Testis (tissue), 3 donors: Measurements from ENCODE around the gene HPD. TPM values are rescaled to one million over a fixed set of nuclear protein-coding genes. Genes with fewer than 3 reads are reported as not detected.
A peak's percentile ranks its signal among the peaks of the same experiment; 100 is the strongest.

Experiments
- DNase-seq: peaks from one replicate; pipeline ENCODE4 v3.0.0-alpha.2; 2019
- H3K27ac ChIP-seq, 2 donors: fragments of 200-600 bp; sonication (generic); one replicate each; pipeline ENCODE4 v1.5.1; 2019
- H3K27me3 ChIP-seq: fragments of 200-600 bp; sonication (generic); one replicate; pipeline ENCODE4 v1.5.1; 2019
- H3K36me3 ChIP-seq: fragments of 200-600 bp; sonication (generic); one replicate; pipeline ENCODE4 v1.5.1; 2017; ENCODE audit warnings: low read depth; ENCODE audit errors: missing control alignments
- H3K4me1 ChIP-seq: fragments of 200-600 bp; sonication (generic); one replicate; pipeline ENCODE4 v1.5.1; 2019
- H3K4me3 ChIP-seq, 2 donors: fragments of 200-600 bp; sonication (generic); one replicate each; pipeline ENCODE4 v1.5.1; 2017 to 2019
- H3K9me3 ChIP-seq: fragments of 200-600 bp; sonication (generic); one replicate; pipeline ENCODE4 v1.5.1; 2017
- CTCF ChIP-seq, 3 experiments: fragments of 450-650 bp in 2 of 3; fragments of 200-600 bp in 1 of 3; sonication (generic) in 1 of 3; IDR thresholded peaks; one replicate each; pipeline ENCODE4 v1.5.1; 2016 to 2019; ENCODE audit warnings: antibody characterized with exemption in 3 of 3, mild to moderate bottlenecking in 2 of 3, moderate library complexity in 1 of 3
- POLR2A ChIP-seq: fragments of 450-650 bp; IDR thresholded peaks from one replicate; pipeline ENCODE4 v1.6.1; 2017; ENCODE audit warnings: antibody characterized with exemption, mild to moderate bottlenecking, moderate library complexity
- WGBS, 2 donors: methylation state at CpG; one replicate each; pipeline ENCODE4 v1.1.5; 2018; 5-methylcytosine and 5-hydroxymethylcytosine counted together
- intact Hi-C: fragments of 100-400 bp; cut with DNase I; formaldehyde crosslinking; loops from one replicate; pipeline ENCODE4 v1.15.1; 2023; ENCODE audit warnings: low total_unique reads
- polyA plus RNA-seq: library from polyadenylated mRNA; stranded (reverse); fragments of 350-450 nt; fragmentation: Illumina TruSeq; extraction: RNeasy Lipid Tissue Mini Kit (QIAGEN cat#74804); gene quantifications from one replicate; pipeline ENCODE4 v1.2.3, GENCODE V29; 2014; ENCODE audit warnings: low read depth, low replicate concordance; ENCODE audit not compliant: insufficient read depth
- total RNA-seq, 2 donors: library from RNA; depleted of rRNA; stranded (reverse); fragments of >200 nt; gene quantifications; one replicate each; pipeline ENCODE4 v1.2.3, GENCODE V29; 2016

HPD gene
- total and polyA plus RNA-seq, 3 donors from 2014 or later = 5.9 to 11.6 (median 10.6) TPM

- no peaks in the 10 kb centered on the region for H3K9me3 ChIP-seq
- intact Hi-C loops = no loop called here
- H3K27me3 ChIP-seq = no peaks in the 10 kb centered on the region
- peak overlapping the region in 1 of 2 donors; percentile 74 for H3K4me3 ChIP-seq
- DNase-seq = peak; percentile 65
- H3K27ac ChIP-seq = no peak overlapping the region
- peaks cover 33% of the 10 kb centered on the region for H3K4me1 ChIP-seq
- TF ChIP-seq CTCF (IDR thresholded peaks at IDR 0.05) (no peak), POLR2A (no peak)
- H3K36me3 ChIP-seq = no peaks in the 10 kb centered on the region
- WGBS, 2 donors = 19 to 21% methylated on average over 25 of the region's 25 CpGs
These were observed 45.5 kb downstream of the HPD start for GRCh38 chr12:121812921-121813896.

- no peaks in the 10 kb centered on the region for H3K36me3 ChIP-seq
- peak overlapping the region; percentile 63 to 64 for H3K27ac ChIP-seq
- WGBS, 2 donors = 8 to 19% methylated on average over 11 to 24 of the region's 26 CpGs
- intact Hi-C loops = no loop called here
- H3K9me3 ChIP-seq = no peaks in the 10 kb centered on the region
- H3K4me3 ChIP-seq = peak overlapping the region; percentile 50 to 74
- peaks cover 33% of the 10 kb centered on the region for H3K4me1 ChIP-seq
- TF ChIP-seq POLR2A (no peak), CTCF (IDR thresholded peaks at IDR 0.05) (no peak)
- DNase-seq = peak; percentile 82
- no peaks in the 10 kb centered on the region for H3K27me3 ChIP-seq
These were observed 46.3 kb downstream of the HPD start for GRCh38 chr12:121812320-121812871.

GRCh38 chr12:121811434-121812319 lies 47.0 kb downstream of the HPD start:
- Histone ChIP-seq H3K27me3 (no peaks in the 10 kb centered on the region), H3K27ac (peak overlapping the region; percentile 63 to 64), H3K4me1 (peaks cover 34% of the 10 kb centered on the region), H3K9me3 (no peaks in the 10 kb centered on the region), H3K36me3 (no peaks in the 10 kb centered on the region), H3K4me3 (peak overlapping the region; percentile 50 to 74)
- peak; percentile 68 for DNase-seq
- WGBS, 2 donors = 4 to 6% methylated on average over 18 to 40 of the region's 46 CpGs
- intact Hi-C loops = loop anchor here (2.0 kb wide), 1 partner anchor 17 kb away; no protein-coding TSS in a partner anchor
- no peak for TF ChIP-seq POLR2A
- TF ChIP-seq CTCF (IDR thresholded peaks at IDR 0.05) = peak; percentile 95 to 100 (median 98)

- Histone ChIP-seq H3K9me3 (no peaks in the 10 kb centered on the region), H3K27me3 (no peaks in the 10 kb centered on the region), H3K27ac (peak overlapping the region in 1 of 2 donors; percentile 64), H3K4me3 (peak overlapping the region in 1 of 2 donors; percentile 74), H3K36me3 (no peaks in the 10 kb centered on the region), H3K4me1 (peaks cover 41% of the 10 kb centered on the region)
- no peak for DNase-seq
- 57 to 66% methylated on average over 6 of the region's 6 CpGs for WGBS, 2 donors
- intact Hi-C loops = loop anchor here (2.0 kb wide), 1 partner anchor 16 kb away; no protein-coding TSS in a partner anchor
- TF ChIP-seq CTCF (IDR thresholded peaks at IDR 0.05) (no peak), POLR2A (no peak)
These were observed 47.7 kb downstream of the HPD start for GRCh38 chr12:121810833-121811433.
